Measurements from ENCODE around the gene MAGEB17.

- TF ChIP-seq POLR2A (IDR thresholded peaks at IDR 0.05) (no peak), CTCF (IDR thresholded peaks at IDR 0.05) (no peak)
Measured at GRCh38 chrX:16142246-16142558, 25.1 kb upstream of the MAGEB17 start.

All from testis (tissue), 2 donors.